ENCODE data around the gene KCNJ14. TPM values are rescaled to one million over a fixed set of nuclear protein-coding genes. Genes with fewer than 3 reads are reported as not detected.

The KCNJ14 gene
- total RNA-seq, 4 donors from 2014 or later = 4.2 to 4.7 (median 4.6) TPM

- 87% methylated on average over 2 of the region's 2 CpGs for WGBS
- Histone ChIP-seq H3K4me3 (no peak overlapping the region), H3K9me3 (no peaks in the 10 kb centered on the region), H3K4me1 (no peaks in the 10 kb centered on the region), H3K27me3 (no peaks in the 10 kb centered on the region), H3K36me3 (peaks cover 33% of the 10 kb centered on the region), H3K27ac (no peak overlapping the region)
- TF ChIP-seq EP300 (IDR thresholded peaks at IDR 0.05) (no peak), POLR2AphosphoS5 (IDR thresholded peaks at IDR 0.05) (no peak), POLR2A (IDR thresholded peaks at IDR 0.05) (no peak), CTCF (IDR thresholded peaks at IDR 0.05) (no peak)
- DNase-seq (ENCODE audit: low spot score in 2 of 2) = no peak
Measured at GRCh38 chr19:48458016-48458415, 2.6 kb downstream of the KCNJ14 start.

GRCh38 chr19:48461651-48461981 is 6.2 kb downstream of the KCNJ14 start:
- no peak overlapping the region for H3K4me3 ChIP-seq
- TF ChIP-seq EP300 (IDR thresholded peaks at IDR 0.05) = no peak
- no peak for TF ChIP-seq POLR2AphosphoS5 (IDR thresholded peaks at IDR 0.05)
- TF ChIP-seq CTCF (IDR thresholded peaks at IDR 0.05) = no peak
- TF ChIP-seq POLR2A (IDR thresholded peaks at IDR 0.05) = no peak
- 94% methylated on average over 32 of the region's 36 CpGs for WGBS
- H3K4me1 ChIP-seq = no peaks in the 10 kb centered on the region
- no peaks in the 10 kb centered on the region for H3K27me3 ChIP-seq
- H3K9me3 ChIP-seq = no peaks in the 10 kb centered on the region
- no peak overlapping the region for H3K27ac ChIP-seq
- H3K36me3 ChIP-seq = no peaks in the 10 kb centered on the region
- no peak for DNase-seq (ENCODE audit: low spot score in 2 of 2)

GRCh38 chr19:48461982-48462655 is 6.7 kb downstream of the KCNJ14 start:
- no peaks in the 10 kb centered on the region for H3K36me3 ChIP-seq
- no peak overlapping the region for H3K27ac ChIP-seq
- no peaks in the 10 kb centered on the region for H3K4me1 ChIP-seq
- DNase-seq (ENCODE audit: low spot score in 2 of 2) = no peak
- H3K27me3 ChIP-seq = no peaks in the 10 kb centered on the region
- H3K9me3 ChIP-seq = no peaks in the 10 kb centered on the region
- no peak overlapping the region for H3K4me3 ChIP-seq
- no peak for TF ChIP-seq POLR2A (IDR thresholded peaks at IDR 0.05)
- TF ChIP-seq POLR2AphosphoS5 (IDR thresholded peaks at IDR 0.05) = no peak
- no peak for TF ChIP-seq EP300 (IDR thresholded peaks at IDR 0.05)
- no peak for TF ChIP-seq CTCF (IDR thresholded peaks at IDR 0.05)
- WGBS = 89% methylated on average over 61 of the region's 62 CpGs

DNA sequence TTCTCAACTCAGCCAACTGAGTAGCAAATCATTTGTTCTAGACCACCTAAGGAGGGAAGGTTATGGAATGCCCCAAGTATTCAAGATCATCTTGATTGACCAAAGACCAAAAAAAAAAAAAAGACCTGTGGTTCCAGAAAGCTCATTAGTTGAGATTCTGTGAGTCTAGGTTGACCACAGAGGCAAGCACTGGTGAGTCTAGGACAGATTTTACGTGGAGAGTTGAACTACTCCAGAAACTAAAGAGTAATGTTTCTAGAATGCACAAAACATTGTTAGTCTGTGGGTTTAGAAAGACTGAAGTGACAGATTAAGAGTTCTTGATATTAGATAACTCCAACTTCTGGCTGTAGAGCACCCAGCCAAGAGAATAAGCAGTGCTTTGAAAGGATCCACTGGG is 9.8 kb downstream of the KCNJ14 start:
- TF ChIP-seq POLR2AphosphoS5 (IDR thresholded peaks at IDR 0.05) (no peak), POLR2A (IDR thresholded peaks at IDR 0.05) (no peak), CTCF (IDR thresholded peaks at IDR 0.05) (no peak), EP300 (IDR thresholded peaks at IDR 0.05) (no peak)
- Histone ChIP-seq H3K4me1 (peaks cover 13% of the 10 kb centered on the region), H3K36me3 (no peaks in the 10 kb centered on the region), H3K27ac (no peak overlapping the region), H3K27me3 (no peaks in the 10 kb centered on the region), H3K9me3 (no peaks in the 10 kb centered on the region), H3K4me3 (no peak overlapping the region)
- DNase-seq (ENCODE audit: low spot score in 2 of 2) = no peak
- WGBS = 100% methylated on average over 1 of the region's 1 CpG

- H3K4me3 ChIP-seq = no peak overlapping the region
- WGBS = 46% methylated on average over 9 of the region's 16 CpGs
- TF ChIP-seq POLR2A (IDR thresholded peaks at IDR 0.05) = no peak
- no peak for TF ChIP-seq EP300 (IDR thresholded peaks at IDR 0.05)
- TF ChIP-seq CTCF (IDR thresholded peaks at IDR 0.05) = no peak
- TF ChIP-seq POLR2AphosphoS5 (IDR thresholded peaks at IDR 0.05) = no peak
Measured at GRCh38 chr19:48466561-48467325, 11.4 kb downstream of the KCNJ14 start.

More at GRCh38 chr19:48466561-48467325, 11.4 kb downstream of the KCNJ14 start:
- peaks cover 15% of the 10 kb centered on the region for H3K36me3 ChIP-seq
- no peak for DNase-seq (ENCODE audit: low spot score in 2 of 2)
- no peaks in the 10 kb centered on the region for H3K9me3 ChIP-seq
- peaks cover 25% of the 10 kb centered on the region for H3K4me1 ChIP-seq
- H3K27ac ChIP-seq = no peak overlapping the region
- H3K27me3 ChIP-seq = no peaks in the 10 kb centered on the region
